Measurements from ENCODE around the gene UBAP1L.
A peak's percentile ranks its signal among the peaks of the same experiment; 100 is the strongest.

The UBAP1L gene

GRCh38 chr15:65067645-65068402 lies 47.2 kb downstream of the UBAP1L start, which contains the start of gene RASL12:
Gene RASL12 (minus strand): TSS chr15:65067991. CDS start chr15:65067835, 156 bp downstream.
- H3K4me1 ChIP-seq (ENCODE audit: control insufficient read depth, insufficient read depth, low read length), result peaks cover 13% of the 10 kb centered on the region
- H3K4me3 ChIP-seq (ENCODE audit: low read length), result no peak within 1 kb of the TSS

GRCh38 chr15:65067317-65067644 lies 47.7 kb downstream of the UBAP1L start:
- H3K27me3 ChIP-seq (ENCODE audit: control insufficient read depth, insufficient read depth, low read length), result peaks cover 24% of the 10 kb centered on the region
- H3K9me3 ChIP-seq (ENCODE audit: control insufficient read depth, low read length), result no peaks in the 10 kb centered on the region
- H3K4me1 ChIP-seq (ENCODE audit: control insufficient read depth, insufficient read depth, low read length), result peaks cover 13% of the 10 kb centered on the region
- H3K4me3 ChIP-seq (ENCODE audit: low read length), result no peak overlapping the region
- H3K36me3 ChIP-seq (ENCODE audit: control insufficient read depth, insufficient read depth, low read length), result no peaks in the 10 kb centered on the region
- peak overlapping the region; percentile 49 for H3K9ac ChIP-seq (ENCODE audit: low read length)

More at GRCh38 chr15:65067645-65068402, 47.2 kb downstream of the UBAP1L start, which contains the start of gene RASL12:
- H3K9ac ChIP-seq (ENCODE audit: low read length), result peak within 1 kb of the TSS; percentile 49
- H3K36me3 ChIP-seq (ENCODE audit: control insufficient read depth, insufficient read depth, low read length), result no peaks in the 10 kb centered on the region
- peaks cover 24% of the 10 kb centered on the region for H3K27me3 ChIP-seq (ENCODE audit: control insufficient read depth, insufficient read depth, low read length)
- no peaks in the 10 kb centered on the region for H3K9me3 ChIP-seq (ENCODE audit: control insufficient read depth, low read length)

- no peaks in the 10 kb centered on the region for H3K36me3 ChIP-seq (ENCODE audit: control insufficient read depth, insufficient read depth, low read length)
- peaks cover 13% of the 10 kb centered on the region for H3K4me1 ChIP-seq (ENCODE audit: control insufficient read depth, insufficient read depth, low read length)
- peak overlapping the region; percentile 49 for H3K9ac ChIP-seq (ENCODE audit: low read length)
- no peak overlapping the region for H3K4me3 ChIP-seq (ENCODE audit: low read length)
- peaks cover 24% of the 10 kb centered on the region for H3K27me3 ChIP-seq (ENCODE audit: control insufficient read depth, insufficient read depth, low read length)
- no peaks in the 10 kb centered on the region for H3K9me3 ChIP-seq (ENCODE audit: control insufficient read depth, low read length)
Measured at GRCh38 chr15:65066635-65067316, 48.2 kb downstream of the UBAP1L start.

DNA sequence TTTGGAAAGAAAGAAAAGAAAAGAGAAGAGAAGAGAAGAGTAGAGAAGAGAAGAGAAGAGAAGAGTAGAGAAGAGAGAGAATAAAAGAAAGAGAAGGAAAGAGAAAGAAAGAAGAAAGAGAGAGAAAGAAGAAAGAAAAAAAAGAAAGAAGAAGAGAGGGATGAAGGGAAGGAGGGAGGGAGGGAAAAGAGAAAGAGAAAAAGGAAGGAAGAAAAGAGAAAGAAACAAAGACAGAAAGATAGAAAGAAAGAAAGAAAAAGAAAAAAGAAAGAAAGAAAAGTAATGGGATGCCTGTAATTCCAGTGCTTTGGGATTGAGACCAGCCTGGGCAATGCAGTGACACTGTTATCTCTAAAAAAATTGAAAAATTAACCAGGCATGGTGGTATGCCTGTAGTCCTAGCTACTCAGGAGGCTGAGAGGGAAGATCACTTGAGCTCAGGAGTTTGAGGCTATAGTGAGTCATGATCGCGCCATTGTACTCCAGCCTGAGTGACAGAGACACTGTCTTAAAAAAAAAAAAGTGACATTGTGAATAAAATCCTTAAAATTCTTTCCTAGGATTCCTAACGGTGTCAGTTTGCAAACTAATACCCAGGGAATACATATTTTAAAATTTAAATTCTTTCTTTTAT lies 48.9 kb downstream of the UBAP1L start:
- Histone ChIP-seq H3K4me1 (ENCODE audit: control insufficient read depth, insufficient read depth, low read length) (peaks cover 13% of the 10 kb centered on the region), H3K9ac (ENCODE audit: low read length) (no peak overlapping the region), H3K4me3 (ENCODE audit: low read length) (no peak overlapping the region), H3K27me3 (ENCODE audit: control insufficient read depth, insufficient read depth, low read length) (peaks cover 24% of the 10 kb centered on the region), H3K36me3 (ENCODE audit: control insufficient read depth, insufficient read depth, low read length) (no peaks in the 10 kb centered on the region), H3K9me3 (ENCODE audit: control insufficient read depth, low read length) (no peaks in the 10 kb centered on the region)

DNA sequence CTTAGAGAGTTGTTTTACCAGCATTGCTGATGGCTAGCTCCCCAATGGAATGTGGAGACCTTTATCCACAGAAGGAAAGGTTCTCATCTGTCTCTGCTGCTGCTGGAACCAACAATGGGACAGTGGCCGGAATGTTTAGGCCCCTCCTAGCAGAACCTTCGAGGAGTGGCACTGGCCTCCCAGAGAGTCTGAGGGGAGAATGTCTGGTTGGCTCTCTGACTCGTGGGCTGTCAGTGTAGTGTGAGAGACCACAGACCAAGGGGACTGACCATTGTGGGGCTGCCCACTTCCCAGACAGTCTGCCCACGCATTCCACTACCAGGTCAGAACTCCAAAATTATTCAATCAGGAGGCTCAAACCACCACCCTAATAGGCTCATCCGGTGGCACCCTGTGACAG lies 52.3 kb downstream of the UBAP1L start:
- Histone ChIP-seq H3K9me3 (ENCODE audit: control insufficient read depth, low read length) (no peaks in the 10 kb centered on the region), H3K36me3 (ENCODE audit: control insufficient read depth, insufficient read depth, low read length) (no peaks in the 10 kb centered on the region), H3K9ac (ENCODE audit: low read length) (no peak overlapping the region), H3K4me1 (ENCODE audit: control insufficient read depth, insufficient read depth, low read length) (peaks cover 2% of the 10 kb centered on the region), H3K27me3 (ENCODE audit: control insufficient read depth, insufficient read depth, low read length) (peaks cover 18% of the 10 kb centered on the region), H3K4me3 (ENCODE audit: low read length) (no peak overlapping the region)

- Histone ChIP-seq H3K4me3 (ENCODE audit: low read length) (no peak overlapping the region), H3K4me1 (ENCODE audit: control insufficient read depth, insufficient read depth, low read length) (peaks cover 9% of the 10 kb centered on the region), H3K9ac (ENCODE audit: low read length) (no peak overlapping the region), H3K9me3 (ENCODE audit: control insufficient read depth, low read length) (no peaks in the 10 kb centered on the region), H3K36me3 (ENCODE audit: control insufficient read depth, insufficient read depth, low read length) (no peaks in the 10 kb centered on the region), H3K27me3 (ENCODE audit: control insufficient read depth, insufficient read depth, low read length) (peaks cover 11% of the 10 kb centered on the region)
Measured at GRCh38 chr15:65062061-65062460, 52.9 kb downstream of the UBAP1L start.

DNA sequence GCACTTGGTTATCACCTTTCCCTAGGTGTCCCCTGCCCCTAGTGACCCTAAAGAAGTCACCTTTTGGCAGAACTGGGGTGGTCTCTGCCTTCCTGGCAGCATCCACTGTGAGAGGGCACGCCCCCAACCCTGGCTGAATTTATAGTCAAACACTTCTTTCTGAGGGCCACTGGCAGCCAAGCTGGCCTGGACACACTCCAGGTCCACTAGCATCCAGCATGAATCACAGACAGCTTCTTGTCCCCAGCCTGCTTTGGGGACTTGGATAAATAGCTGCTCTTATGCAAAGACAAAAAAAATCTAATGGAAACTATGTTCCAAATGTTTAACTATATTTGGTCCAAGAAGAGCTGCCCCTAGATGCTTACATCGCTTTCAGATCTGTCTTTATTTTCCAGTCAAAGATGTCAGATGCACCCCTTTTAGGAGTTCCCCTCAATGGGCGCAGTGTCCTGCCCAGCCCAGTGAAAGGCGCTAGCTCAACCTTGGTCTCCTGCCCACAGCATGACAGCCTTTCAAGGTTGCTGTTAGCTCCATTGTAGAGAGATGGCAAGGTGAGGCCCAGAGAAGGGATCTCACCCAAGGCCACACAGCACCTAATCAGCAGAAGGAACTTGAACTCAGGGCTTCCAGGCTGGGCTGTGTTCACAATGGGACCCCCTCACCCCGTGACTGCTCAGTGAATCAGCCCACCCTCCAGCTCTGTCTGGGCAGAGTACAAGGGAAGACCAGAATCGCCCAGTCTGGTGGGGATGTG lies 54.2 kb downstream of the UBAP1L start:
- H3K4me1 ChIP-seq (ENCODE audit: control insufficient read depth, insufficient read depth, low read length), result peaks cover 14% of the 10 kb centered on the region
- H3K9ac ChIP-seq (ENCODE audit: low read length), result no peak overlapping the region
- H3K9me3 ChIP-seq (ENCODE audit: control insufficient read depth, low read length), result no peaks in the 10 kb centered on the region
- no peaks in the 10 kb centered on the region for H3K36me3 ChIP-seq (ENCODE audit: control insufficient read depth, insufficient read depth, low read length)
- H3K27me3 ChIP-seq (ENCODE audit: control insufficient read depth, insufficient read depth, low read length), result peaks cover 3% of the 10 kb centered on the region
- H3K4me3 ChIP-seq (ENCODE audit: low read length), result no peak overlapping the region

DNA sequence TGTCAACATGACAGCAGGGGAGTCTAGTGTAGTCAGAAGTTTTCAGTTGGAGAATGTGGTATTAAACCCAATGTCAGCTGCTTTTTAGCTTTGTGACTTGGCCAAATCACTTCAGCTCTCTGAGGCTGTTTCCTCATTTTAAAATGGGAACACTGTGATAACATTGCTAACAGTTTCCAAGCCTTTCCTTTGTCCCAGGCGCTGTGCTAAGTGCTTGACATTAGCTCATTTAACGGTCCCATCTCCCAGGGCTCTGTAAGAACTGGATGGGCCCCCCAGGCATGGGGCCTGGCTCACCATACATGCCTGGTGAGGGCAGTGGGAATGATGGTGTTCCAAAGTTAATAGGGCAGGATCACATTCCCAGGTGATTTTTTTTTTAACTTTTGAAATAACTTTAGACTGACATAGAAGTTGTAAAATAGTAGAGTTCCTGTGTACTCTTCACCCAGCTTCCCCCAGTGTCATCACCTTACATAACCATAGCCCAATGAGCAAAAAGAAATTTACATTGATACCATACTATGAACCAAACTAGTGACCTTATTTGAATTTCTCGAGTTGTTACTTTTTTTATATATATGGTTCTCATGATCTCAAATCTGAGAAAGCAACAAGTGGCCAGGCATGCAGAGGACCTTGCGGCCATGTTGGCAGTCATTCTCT lies 54.9 kb downstream of the UBAP1L start:
- no peaks in the 10 kb centered on the region for H3K9me3 ChIP-seq (ENCODE audit: control insufficient read depth, low read length)
- H3K27me3 ChIP-seq (ENCODE audit: control insufficient read depth, insufficient read depth, low read length), result no peaks in the 10 kb centered on the region
- no peak overlapping the region for H3K4me3 ChIP-seq (ENCODE audit: low read length)
- H3K9ac ChIP-seq (ENCODE audit: low read length), result no peak overlapping the region
- peaks cover 21% of the 10 kb centered on the region for H3K4me1 ChIP-seq (ENCODE audit: control insufficient read depth, insufficient read depth, low read length)
- no peaks in the 10 kb centered on the region for H3K36me3 ChIP-seq (ENCODE audit: control insufficient read depth, insufficient read depth, low read length)

DNA sequence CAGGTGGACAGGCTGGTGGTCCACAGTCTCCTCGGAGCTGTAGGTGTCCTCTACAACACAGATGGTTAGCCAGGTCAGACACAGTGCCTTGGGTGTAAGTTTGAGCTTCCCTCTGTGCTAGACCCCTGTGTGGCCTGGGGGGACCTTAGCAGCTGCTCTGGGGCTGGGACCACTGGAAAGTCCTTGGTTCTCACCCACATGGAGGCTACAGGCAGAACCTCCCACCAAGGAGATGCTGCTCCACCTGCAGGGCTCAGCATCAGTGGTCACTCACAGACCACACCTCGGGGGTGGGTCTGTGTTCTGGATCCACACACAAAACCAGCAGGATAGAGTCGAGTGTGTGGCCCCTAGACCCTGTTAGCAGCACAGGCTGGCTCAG lies 55.6 kb downstream of the UBAP1L start:
- Histone ChIP-seq H3K36me3 (ENCODE audit: control insufficient read depth, insufficient read depth, low read length) (no peaks in the 10 kb centered on the region), H3K9ac (ENCODE audit: low read length) (no peak overlapping the region), H3K4me3 (ENCODE audit: low read length) (no peak overlapping the region), H3K4me1 (ENCODE audit: control insufficient read depth, insufficient read depth, low read length) (peaks cover 28% of the 10 kb centered on the region), H3K27me3 (ENCODE audit: control insufficient read depth, insufficient read depth, low read length) (no peaks in the 10 kb centered on the region), H3K9me3 (ENCODE audit: control insufficient read depth, low read length) (no peaks in the 10 kb centered on the region)

GRCh38 chr15:65058394-65059368 lies 56.3 kb downstream of the UBAP1L start:
- peaks cover 29% of the 10 kb centered on the region for H3K4me1 ChIP-seq (ENCODE audit: control insufficient read depth, insufficient read depth, low read length)
- H3K36me3 ChIP-seq (ENCODE audit: control insufficient read depth, insufficient read depth, low read length), result no peaks in the 10 kb centered on the region
- no peaks in the 10 kb centered on the region for H3K9me3 ChIP-seq (ENCODE audit: control insufficient read depth, low read length)
- no peak overlapping the region for H3K9ac ChIP-seq (ENCODE audit: low read length)
- H3K4me3 ChIP-seq (ENCODE audit: low read length), result no peak overlapping the region
- no peaks in the 10 kb centered on the region for H3K27me3 ChIP-seq (ENCODE audit: control insufficient read depth, insufficient read depth, low read length)
